ENCODE measurements around the gene RNF212B.

DNA sequence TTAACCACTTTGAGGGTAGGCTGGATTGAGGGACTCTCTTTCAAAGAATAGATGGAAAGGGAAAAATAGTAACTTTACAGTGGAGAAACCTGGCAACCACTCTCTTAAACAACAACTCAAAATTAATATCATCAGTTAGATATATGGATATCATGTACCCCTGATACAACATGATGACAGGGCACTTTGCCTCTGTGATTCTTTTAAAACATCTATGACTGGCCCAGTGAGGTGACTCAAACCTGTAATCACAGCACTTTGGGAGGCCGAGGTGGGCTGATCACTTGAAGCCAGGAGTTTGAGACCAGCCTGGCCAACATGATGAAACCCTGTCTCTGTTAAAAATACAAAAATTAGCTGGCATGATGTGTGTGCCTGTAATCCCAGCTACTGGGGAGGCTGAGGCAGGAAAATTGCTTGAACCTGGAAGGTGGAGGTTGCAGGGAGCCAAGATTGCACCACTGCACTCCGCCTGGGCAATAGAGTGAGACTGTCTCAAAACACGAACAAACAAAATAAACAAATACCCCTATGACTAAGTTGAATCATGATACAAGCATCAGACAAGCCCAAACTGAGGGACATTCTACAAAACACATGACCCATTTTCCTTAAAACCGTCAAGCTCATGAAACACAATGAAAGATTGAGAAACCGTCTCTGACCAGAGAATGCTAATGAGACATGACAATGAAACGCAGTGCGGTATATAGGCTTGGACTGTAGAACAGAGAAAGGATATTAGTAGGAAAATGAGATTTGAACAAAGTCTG is 27.9 kb upstream of the RNF212B start:
- no peak for TF ChIP-seq EZH2 (IDR thresholded peaks at IDR 0.05; ENCODE audit: borderline replicate concordance, low read depth, low read length, severe bottlenecking)
- TF ChIP-seq, protein P1, sequence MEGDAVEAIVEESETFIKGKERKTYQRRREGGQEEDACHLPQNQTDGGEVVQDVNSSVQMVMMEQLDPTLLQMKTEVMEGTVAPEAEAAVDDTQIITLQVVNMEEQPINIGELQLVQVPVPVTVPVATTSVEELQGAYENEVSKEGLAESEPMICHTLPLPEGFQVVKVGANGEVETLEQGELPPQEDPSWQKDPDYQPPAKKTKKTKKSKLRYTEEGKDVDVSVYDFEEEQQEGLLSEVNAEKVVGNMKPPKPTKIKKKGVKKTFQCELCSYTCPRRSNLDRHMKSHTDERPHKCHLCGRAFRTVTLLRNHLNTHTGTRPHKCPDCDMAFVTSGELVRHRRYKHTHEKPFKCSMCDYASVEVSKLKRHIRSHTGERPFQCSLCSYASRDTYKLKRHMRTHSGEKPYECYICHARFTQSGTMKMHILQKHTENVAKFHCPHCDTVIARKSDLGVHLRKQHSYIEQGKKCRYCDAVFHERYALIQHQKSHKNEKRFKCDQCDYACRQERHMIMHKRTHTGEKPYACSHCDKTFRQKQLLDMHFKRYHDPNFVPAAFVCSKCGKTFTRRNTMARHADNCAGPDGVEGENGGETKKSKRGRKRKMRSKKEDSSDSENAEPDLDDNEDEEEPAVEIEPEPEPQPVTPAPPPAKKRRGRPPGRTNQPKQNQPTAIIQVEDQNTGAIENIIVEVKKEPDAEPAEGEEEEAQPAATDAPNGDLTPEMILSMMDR (IDR thresholded peaks at IDR 0.05; ENCODE audit: extremely low read depth in 1 of 2, insufficient read depth in 1 of 2, low read depth in 1 of 2, low read length in 2 of 2): no peak

All from endothelial cell of umbilical vein (primary cell).